ENCODE results near the gene RNF207. TPM values are rescaled to one million over a fixed set of nuclear protein-coding genes. Genes with fewer than 3 reads are reported as not detected.

Gene RNF207
- total and polyA plus RNA-seq, 4 donors, result 3.3 to 13.7 (median 5.8) TPM

DNA sequence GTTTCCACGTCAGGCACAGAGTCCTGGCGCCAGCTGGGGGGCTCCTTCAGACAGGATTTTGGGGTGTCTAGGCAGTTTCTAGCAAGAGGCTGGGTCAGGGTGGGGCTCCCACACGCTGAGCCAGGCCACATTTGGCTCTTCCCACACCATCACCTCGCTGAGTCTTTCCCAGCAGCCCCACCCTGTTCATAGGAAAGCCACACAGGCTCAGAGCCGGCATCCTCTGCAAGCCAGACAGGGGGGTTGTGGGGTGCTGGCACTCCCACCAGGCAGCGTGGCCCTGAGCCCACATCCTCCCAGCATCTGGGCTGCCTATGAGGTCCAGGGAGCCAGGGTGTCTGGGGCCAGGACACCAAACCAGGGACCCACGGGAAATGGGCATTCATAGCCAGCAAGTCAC lies 57.8 kb downstream of the RNF207 start (continued):
- TF ChIP-seq, protein P1, sequence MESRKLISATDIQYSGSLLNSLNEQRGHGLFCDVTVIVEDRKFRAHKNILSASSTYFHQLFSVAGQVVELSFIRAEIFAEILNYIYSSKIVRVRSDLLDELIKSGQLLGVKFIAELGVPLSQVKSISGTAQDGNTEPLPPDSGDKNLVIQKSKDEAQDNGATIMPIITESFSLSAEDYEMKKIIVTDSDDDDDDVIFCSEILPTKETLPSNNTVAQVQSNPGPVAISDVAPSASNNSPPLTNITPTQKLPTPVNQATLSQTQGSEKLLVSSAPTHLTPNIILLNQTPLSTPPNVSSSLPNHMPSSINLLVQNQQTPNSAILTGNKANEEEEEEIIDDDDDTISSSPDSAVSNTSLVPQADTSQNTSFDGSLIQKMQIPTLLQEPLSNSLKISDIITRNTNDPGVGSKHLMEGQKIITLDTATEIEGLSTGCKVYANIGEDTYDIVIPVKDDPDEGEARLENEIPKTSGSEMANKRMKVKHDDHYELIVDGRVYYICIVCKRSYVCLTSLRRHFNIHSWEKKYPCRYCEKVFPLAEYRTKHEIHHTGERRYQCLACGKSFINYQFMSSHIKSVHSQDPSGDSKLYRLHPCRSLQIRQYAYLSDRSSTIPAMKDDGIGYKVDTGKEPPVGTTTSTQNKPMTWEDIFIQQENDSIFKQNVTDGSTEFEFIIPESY (IDR thresholded peaks at IDR 0.05), result no peak
- TF ChIP-seq GABPA (IDR thresholded peaks at IDR 0.05 in 1 of 2, conservative IDR thresholded peaks at IDR 0.05 in 1 of 2) (no peak), FOXA1 (IDR thresholded peaks at IDR 0.05) (no peak), TAF1 (conservative IDR thresholded peaks at IDR 0.05) (no peak), RXRA (IDR thresholded peaks at IDR 0.05) (no peak)
- TF ChIP-seq, protein P2, sequence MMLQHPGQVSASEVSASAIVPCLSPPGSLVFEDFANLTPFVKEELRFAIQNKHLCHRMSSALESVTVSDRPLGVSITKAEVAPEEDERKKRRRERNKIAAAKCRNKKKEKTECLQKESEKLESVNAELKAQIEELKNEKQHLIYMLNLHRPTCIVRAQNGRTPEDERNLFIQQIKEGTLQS (IDR thresholded peaks at IDR 0.05), result no peak

DNA sequence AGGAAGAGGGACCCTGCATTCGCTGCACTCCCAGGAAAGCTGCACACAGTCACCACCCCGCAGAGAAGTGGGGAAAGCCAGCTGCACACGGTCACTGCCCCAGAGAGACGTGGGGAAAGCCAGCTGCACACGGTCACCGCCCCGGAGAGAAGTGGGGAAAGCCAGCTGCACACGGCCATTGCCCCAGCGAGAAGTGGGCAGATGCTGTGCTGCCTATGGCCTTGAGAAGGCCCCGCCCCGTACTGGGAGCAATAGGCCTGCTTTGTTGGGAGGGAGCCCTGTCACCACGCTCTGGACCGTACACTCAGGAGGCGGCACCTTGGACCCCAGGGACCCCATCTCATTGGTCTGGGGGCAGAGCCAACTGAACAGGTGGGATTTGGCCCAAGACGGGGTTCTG lies 59.2 kb downstream of the RNF207 start:
- Histone ChIP-seq H3K4me3 (ENCODE audit: low read depth in 1 of 3, low read length in 3 of 3) (no peak overlapping the region), H3K27me3 (ENCODE audit: control insufficient read depth in 4 of 4, insufficient read depth in 4 of 4, low read length in 3 of 4) (no peaks in the 10 kb centered on the region), H3K9me3 (ENCODE audit: control insufficient read depth in 4 of 4, low read length in 3 of 4) (no peaks in the 10 kb centered on the region), H3K9ac (ENCODE audit: low read depth in 1 of 2, low read length in 2 of 2) (no peak overlapping the region), H3K27ac (ENCODE audit: low read depth in 1 of 2, low read length in 2 of 2) (no peak overlapping the region), H3K4me1 (ENCODE audit: control insufficient read depth in 4 of 4, insufficient read depth in 4 of 4, low read length in 3 of 4) (peaks cover 4 to 10% (median 8%) of the 10 kb centered on the region in 4 donors), H3K36me3 (ENCODE audit: control insufficient read depth in 4 of 4, insufficient read depth in 3 of 4, low read depth in 1 of 4, low read length in 3 of 4) (no peaks in the 10 kb centered on the region)
- 91% methylated on average over 15 of the region's 15 CpGs for WGBS
- TF ChIP-seq HNF4A (conservative IDR thresholded peaks at IDR 0.05), result no peak
- DNase-seq (ENCODE audit: low spot score), result no peak

DNA sequence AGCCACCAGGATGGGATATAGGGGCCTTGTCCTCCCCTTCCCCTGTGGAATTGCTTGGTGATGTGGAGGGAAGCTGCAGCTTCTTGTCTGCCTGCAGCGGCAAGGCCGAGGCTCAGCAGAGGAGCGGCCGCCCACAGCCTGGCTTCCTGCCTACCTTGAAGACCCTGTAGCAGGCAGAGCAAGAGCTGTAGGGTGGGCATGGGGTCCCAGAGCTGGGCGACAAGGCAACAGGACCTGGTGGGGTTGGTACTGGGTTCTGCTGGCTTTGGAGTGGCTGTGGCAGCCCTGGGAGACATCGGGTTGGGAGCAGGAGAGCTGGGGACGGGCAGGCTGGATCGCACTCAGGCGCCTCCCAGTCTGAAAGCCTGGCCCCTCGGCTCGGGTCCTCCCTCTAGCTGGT lies 60.7 kb downstream of the RNF207 start:
- Histone ChIP-seq H3K9me3 (ENCODE audit: control insufficient read depth in 4 of 4, low read length in 3 of 4) (no peaks in the 10 kb centered on the region), H3K9ac (ENCODE audit: low read depth in 1 of 2, low read length in 2 of 2) (no peak overlapping the region), H3K4me3 (ENCODE audit: low read depth in 1 of 3, low read length in 3 of 3) (no peak overlapping the region), H3K27me3 (ENCODE audit: control insufficient read depth in 4 of 4, insufficient read depth in 4 of 4, low read length in 3 of 4) (no peaks in the 10 kb centered on the region), H3K4me1 (ENCODE audit: control insufficient read depth in 4 of 4, insufficient read depth in 4 of 4, low read length in 3 of 4) (peaks cover 0 to 3% (median 0%) of the 10 kb centered on the region in 4 donors), H3K36me3 (ENCODE audit: control insufficient read depth in 4 of 4, insufficient read depth in 3 of 4, low read depth in 1 of 4, low read length in 3 of 4) (no peaks in the 10 kb centered on the region), H3K27ac (ENCODE audit: low read depth in 1 of 2, low read length in 2 of 2) (no peak overlapping the region)
- WGBS, result 95% methylated on average over 11 of the region's 11 CpGs
- DNase-seq (ENCODE audit: low spot score), result no peak
- TF ChIP-seq TAF1 (conservative IDR thresholded peaks at IDR 0.05), result no peak
- TF ChIP-seq, protein P1 (IDR thresholded peaks at IDR 0.05), result no peak
- no peak for TF ChIP-seq HNF4A (conservative IDR thresholded peaks at IDR 0.05)
- no peak for TF ChIP-seq FOXA1 (IDR thresholded peaks at IDR 0.05)
- TF ChIP-seq, protein P3, sequence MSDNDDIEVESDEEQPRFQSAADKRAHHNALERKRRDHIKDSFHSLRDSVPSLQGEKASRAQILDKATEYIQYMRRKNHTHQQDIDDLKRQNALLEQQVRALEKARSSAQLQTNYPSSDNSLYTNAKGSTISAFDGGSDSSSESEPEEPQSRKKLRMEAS (IDR thresholded peaks at IDR 0.05), result no peak
- TF ChIP-seq EGR1 (IDR thresholded peaks at IDR 0.05; ENCODE audit: low read depth in 2 of 2), result no peak
- TF ChIP-seq, protein P2 (IDR thresholded peaks at IDR 0.05), result no peak
- no peak for TF ChIP-seq RXRA (IDR thresholded peaks at IDR 0.05)
- TF ChIP-seq YY1 (IDR thresholded peaks at IDR 0.05), result no peak
- TF ChIP-seq HNF4G (IDR thresholded peaks at IDR 0.05), result no peak
- TF ChIP-seq, protein P4, sequence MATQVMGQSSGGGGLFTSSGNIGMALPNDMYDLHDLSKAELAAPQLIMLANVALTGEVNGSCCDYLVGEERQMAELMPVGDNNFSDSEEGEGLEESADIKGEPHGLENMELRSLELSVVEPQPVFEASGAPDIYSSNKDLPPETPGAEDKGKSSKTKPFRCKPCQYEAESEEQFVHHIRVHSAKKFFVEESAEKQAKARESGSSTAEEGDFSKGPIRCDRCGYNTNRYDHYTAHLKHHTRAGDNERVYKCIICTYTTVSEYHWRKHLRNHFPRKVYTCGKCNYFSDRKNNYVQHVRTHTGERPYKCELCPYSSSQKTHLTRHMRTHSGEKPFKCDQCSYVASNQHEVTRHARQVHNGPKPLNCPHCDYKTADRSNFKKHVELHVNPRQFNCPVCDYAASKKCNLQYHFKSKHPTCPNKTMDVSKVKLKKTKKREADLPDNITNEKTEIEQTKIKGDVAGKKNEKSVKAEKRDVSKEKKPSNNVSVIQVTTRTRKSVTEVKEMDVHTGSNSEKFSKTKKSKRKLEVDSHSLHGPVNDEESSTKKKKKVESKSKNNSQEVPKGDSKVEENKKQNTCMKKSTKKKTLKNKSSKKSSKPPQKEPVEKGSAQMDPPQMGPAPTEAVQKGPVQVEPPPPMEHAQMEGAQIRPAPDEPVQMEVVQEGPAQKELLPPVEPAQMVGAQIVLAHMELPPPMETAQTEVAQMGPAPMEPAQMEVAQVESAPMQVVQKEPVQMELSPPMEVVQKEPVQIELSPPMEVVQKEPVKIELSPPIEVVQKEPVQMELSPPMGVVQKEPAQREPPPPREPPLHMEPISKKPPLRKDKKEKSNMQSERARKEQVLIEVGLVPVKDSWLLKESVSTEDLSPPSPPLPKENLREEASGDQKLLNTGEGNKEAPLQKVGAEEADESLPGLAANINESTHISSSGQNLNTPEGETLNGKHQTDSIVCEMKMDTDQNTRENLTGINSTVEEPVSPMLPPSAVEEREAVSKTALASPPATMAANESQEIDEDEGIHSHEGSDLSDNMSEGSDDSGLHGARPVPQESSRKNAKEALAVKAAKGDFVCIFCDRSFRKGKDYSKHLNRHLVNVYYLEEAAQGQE (IDR thresholded peaks at IDR 0.05), result no peak
- no peak for TF ChIP-seq FOXA2 (IDR thresholded peaks at IDR 0.05)
- TF ChIP-seq, protein P5, sequence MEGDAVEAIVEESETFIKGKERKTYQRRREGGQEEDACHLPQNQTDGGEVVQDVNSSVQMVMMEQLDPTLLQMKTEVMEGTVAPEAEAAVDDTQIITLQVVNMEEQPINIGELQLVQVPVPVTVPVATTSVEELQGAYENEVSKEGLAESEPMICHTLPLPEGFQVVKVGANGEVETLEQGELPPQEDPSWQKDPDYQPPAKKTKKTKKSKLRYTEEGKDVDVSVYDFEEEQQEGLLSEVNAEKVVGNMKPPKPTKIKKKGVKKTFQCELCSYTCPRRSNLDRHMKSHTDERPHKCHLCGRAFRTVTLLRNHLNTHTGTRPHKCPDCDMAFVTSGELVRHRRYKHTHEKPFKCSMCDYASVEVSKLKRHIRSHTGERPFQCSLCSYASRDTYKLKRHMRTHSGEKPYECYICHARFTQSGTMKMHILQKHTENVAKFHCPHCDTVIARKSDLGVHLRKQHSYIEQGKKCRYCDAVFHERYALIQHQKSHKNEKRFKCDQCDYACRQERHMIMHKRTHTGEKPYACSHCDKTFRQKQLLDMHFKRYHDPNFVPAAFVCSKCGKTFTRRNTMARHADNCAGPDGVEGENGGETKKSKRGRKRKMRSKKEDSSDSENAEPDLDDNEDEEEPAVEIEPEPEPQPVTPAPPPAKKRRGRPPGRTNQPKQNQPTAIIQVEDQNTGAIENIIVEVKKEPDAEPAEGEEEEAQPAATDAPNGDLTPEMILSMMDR (IDR thresholded peaks at IDR 0.05; ENCODE audit: low read depth, low read length, missing input control), result no peak
